ENCODE results near the gene TMED1.

- TF ChIP-seq CTCF (IDR thresholded peaks at IDR 0.05), result no peak
- no peak for TF ChIP-seq POLR2AphosphoS5 (IDR thresholded peaks at IDR 0.05; ENCODE audit: insufficient read depth in 1 of 2, low read depth in 1 of 2)
- no peak for TF ChIP-seq POLR2A (IDR thresholded peaks at IDR 0.05)
Observed at GRCh38 chr19:10874024-10874423, 38.0 kb upstream of the TMED1 start.

All from vagina (tissue), 2 donors.